HUES6 (cell line): ENCODE measurements around the gene PRRT4.

Source experiments
- H3K27ac ChIP-seq: 2 replicates; pipeline ENCODE4 v1.7.0; 2013; ENCODE audit warnings: low read depth, mild to moderate bottlenecking, low read length, inconsistent platforms
- H3K27me3 ChIP-seq: 2 replicates; pipeline ENCODE4 v1.6.1; 2013; ENCODE audit warnings: low read length; ENCODE audit not compliant: control insufficient read depth, insufficient read depth
- H3K36me3 ChIP-seq: 2 replicates; pipeline ENCODE4 v1.6.1; 2013; ENCODE audit warnings: low read length; ENCODE audit not compliant: control insufficient read depth, insufficient read depth
- H3K4me1 ChIP-seq: 2 replicates; pipeline ENCODE4 v1.6.1; 2013; ENCODE audit warnings: low read length; ENCODE audit not compliant: control insufficient read depth, insufficient read depth
- H3K4me3 ChIP-seq: 2 replicates; pipeline ENCODE4 v1.5.1; 2013; ENCODE audit warnings: low read depth, low read length
- H3K9ac ChIP-seq: one replicate; pipeline ENCODE4 v1.6.1; 2013; ENCODE audit warnings: mild to moderate bottlenecking, low read length
- H3K9me3 ChIP-seq: 2 replicates; pipeline ENCODE4 v1.6.1; 2013; ENCODE audit warnings: low read depth, low read length; ENCODE audit not compliant: control insufficient read depth, insufficient read depth

Gene PRRT4

GRCh38 chr7:128361411-128362379, at the start of gene PRRT4:
Gene PRRT4, minus strand, starts transcription at chr7:128361690.
- peaks cover 20% of the 10 kb centered on the region; the same call in 1 of the 2 replicates for H3K4me1 ChIP-seq
- peak within 1 kb of the TSS; percentile 38 for H3K9ac ChIP-seq
- H3K9me3 ChIP-seq: no peaks in the 10 kb centered on the region

GRCh38 chr7:128410451-128410753, 48.9 kb upstream of the PRRT4 start:
- H3K27me3 ChIP-seq: peaks cover 81% of the 10 kb centered on the region

More at GRCh38 chr7:128361411-128362379, at the start of gene PRRT4:
- H3K36me3 ChIP-seq: no peaks in the 10 kb centered on the region
- peaks cover 92% of the 10 kb centered on the region for H3K27me3 ChIP-seq
- no peak within 1 kb of the TSS for H3K27ac ChIP-seq
- H3K4me3 ChIP-seq: peak within 1 kb of the TSS; percentile 85

GRCh38 chr7:128409596-128410450, 48.3 kb upstream of the PRRT4 start, which contains the start of gene IMPDH1:
Gene IMPDH1, minus strand, starts transcription at chr7:128409982. Its CDS starts 81 bp downstream, at chr7:128409901.
- H3K9ac ChIP-seq: peak within 1 kb of the TSS; percentile 47
- peak within 1 kb of the TSS; percentile 90 for H3K4me3 ChIP-seq
- peaks cover 31% of the 10 kb centered on the region for H3K4me1 ChIP-seq
- no peaks in the 10 kb centered on the region for H3K36me3 ChIP-seq
- peaks cover 4% of the 10 kb centered on the region; the same call in 1 of the 2 replicates for H3K9me3 ChIP-seq
- peaks cover 82% of the 10 kb centered on the region for H3K27me3 ChIP-seq
- no peak within 1 kb of the TSS for H3K27ac ChIP-seq

More at GRCh38 chr7:128410451-128410753, 48.9 kb upstream of the PRRT4 start:
- Histone ChIP-seq H3K27ac (no peak overlapping the region), H3K36me3 (no peaks in the 10 kb centered on the region), H3K4me1 (peaks cover 25% of the 10 kb centered on the region), H3K9me3 (peaks cover 4% of the 10 kb centered on the region; the same call in 1 of the 2 replicates), H3K4me3 (peak overlapping the region; percentile 90), H3K9ac (peak overlapping the region; percentile 47)

- Histone ChIP-seq H3K4me3 (peak overlapping the region; percentile 90), H3K4me1 (peaks cover 40% of the 10 kb centered on the region), H3K9me3 (peaks cover 4% of the 10 kb centered on the region; the same call in 1 of the 2 replicates), H3K9ac (peak overlapping the region; percentile 47), H3K27ac (no peak overlapping the region), H3K27me3 (peaks cover 88% of the 10 kb centered on the region), H3K36me3 (no peaks in the 10 kb centered on the region)
These were observed 47.5 kb upstream of the PRRT4 start for GRCh38 chr7:128408709-128409595.

- no peaks in the 10 kb centered on the region for H3K9me3 ChIP-seq
These were observed 46.5 kb upstream of the PRRT4 start for GRCh38 chr7:128407751-128408708.

GRCh38 chr7:128407233-128407589, 45.7 kb upstream of the PRRT4 start:
- Histone ChIP-seq H3K27me3 (peaks cover 82% of the 10 kb centered on the region), H3K9me3 (no peaks in the 10 kb centered on the region), H3K36me3 (no peaks in the 10 kb centered on the region), H3K4me3 (no peak overlapping the region), H3K4me1 (peaks cover 45% of the 10 kb centered on the region), H3K9ac (no peak overlapping the region), H3K27ac (no peak overlapping the region)

More at GRCh38 chr7:128407751-128408708, 46.5 kb upstream of the PRRT4 start:
- Histone ChIP-seq H3K9ac (no peak overlapping the region), H3K27ac (no peak overlapping the region), H3K27me3 (peaks cover 85% of the 10 kb centered on the region), H3K4me3 (no peak overlapping the region), H3K36me3 (no peaks in the 10 kb centered on the region), H3K4me1 (peaks cover 45% of the 10 kb centered on the region)

- Histone ChIP-seq H3K9me3 (no peaks in the 10 kb centered on the region), H3K4me1 (peaks cover 45% of the 10 kb centered on the region), H3K4me3 (peak overlapping the region; percentile 27), H3K27me3 (peaks cover 76% of the 10 kb centered on the region), H3K27ac (no peak overlapping the region), H3K36me3 (no peaks in the 10 kb centered on the region), H3K9ac (no peak overlapping the region)
These were observed 45.1 kb upstream of the PRRT4 start for GRCh38 chr7:128406314-128407232.

GRCh38 chr7:128405471-128406313, 44.2 kb upstream of the PRRT4 start:
- Histone ChIP-seq H3K27me3 (peaks cover 68% of the 10 kb centered on the region), H3K36me3 (peaks cover 5% of the 10 kb centered on the region; the same call in 1 of the 2 replicates), H3K4me1 (peaks cover 45% of the 10 kb centered on the region), H3K27ac (no peak overlapping the region), H3K4me3 (peak overlapping the region; percentile 73), H3K9me3 (no peaks in the 10 kb centered on the region), H3K9ac (peak overlapping the region; percentile 75)
